ENCODE measurements around the gene PLIN3. TPM values are rescaled to one million over a fixed set of nuclear protein-coding genes. Genes with fewer than 3 reads are reported as not detected.

PLIN3 gene
- total RNA-seq: 254 and 348 TPM in 2 replicates

GRCh38 chr19:4867534-4868285 is at the start of gene PLIN3:
Gene PLIN3, minus strand, starts transcription at chr19:4867667. Its CDS starts 6,273 bp downstream, at chr19:4861394.

GRCh38 chr19:4909156-4909896 is 41.9 kb upstream of the PLIN3 start, which contains the start of gene UHRF1:
Gene UHRF1, plus strand, starts transcription at chr19:4909501. Its CDS starts 1,385 bp downstream, at chr19:4910886.

GRCh38 chr19:4902796-4903195 is 35.3 kb upstream of the PLIN3 start, which contains the start of gene ARRDC5:
Gene ARRDC5, minus strand, starts transcription at chr19:4902896. Its CDS starts 71 bp downstream, at chr19:4902825.

GRCh38 chr19:4831304-4831978 is 36.0 kb downstream of the PLIN3 start, which contains the start of gene TICAM1:
Gene TICAM1, minus strand, starts transcription at chr19:4831712. Its CDS starts 13,335 bp downstream, at chr19:4818377.

GRCh38 chr19:4791183-4792018 is 76.1 kb downstream of the PLIN3 start, which contains the start of gene FEM1A:
Gene FEM1A, plus strand, starts transcription at chr19:4791734. Its CDS starts 121 bp downstream, at chr19:4791855.

Other genes starting within 250 kb of the PLIN3 start
- 2.4 and 3.3 TPM in 2 replicates for gene TNFAIP8L1, start 228.2 kb downstream of the PLIN3 start, total RNA-seq
- 263 and 266 TPM in 2 replicates for gene MYDGF, start 197.3 kb downstream of the PLIN3 start, total RNA-seq
- gene DPP9, start 143.8 kb downstream of the PLIN3 start, total RNA-seq: 26.5 and 35.3 TPM in 2 replicates
- gene FEM1A, start 75.9 kb downstream of the PLIN3 start, total RNA-seq: 7.1 and 10.4 TPM in 2 replicates
- 2.0 and 2.8 TPM in 2 replicates for gene TICAM1, start 36.0 kb downstream of the PLIN3 start, total RNA-seq
- gene ARRDC5, start 35.2 kb upstream of the PLIN3 start, total RNA-seq: not detected in 2 replicates
- 21.1 and 63.0 TPM in 2 replicates for gene UHRF1, start 41.8 kb upstream of the PLIN3 start, total RNA-seq
- 7.8 and 11.3 TPM in 2 replicates for gene KDM4B, start 101.4 kb upstream of the PLIN3 start, total RNA-seq

Measured in aortic smooth muscle cell (primary cell).